ENCODE data around the gene SMG7.

The SMG7 gene

GRCh38 chr1:183559061-183559460, 86.8 kb downstream of the SMG7 start:
- in situ Hi-C loops (cut with MboI; ENCODE audit: low sequenced_read_pairs): no loop called here

GRCh38 chr1:183562701-183563100, 90.4 kb downstream of the SMG7 start:
- in situ Hi-C loops (cut with MboI; ENCODE audit: low sequenced_read_pairs): no loop called here

GRCh38 chr1:183565261-183565660, 93.0 kb downstream of the SMG7 start:
- in situ Hi-C loops (cut with MboI; ENCODE audit: low sequenced_read_pairs): no loop called here

GRCh38 chr1:183566026-183566425, 93.7 kb downstream of the SMG7 start:
- in situ Hi-C loops (cut with MboI; ENCODE audit: low sequenced_read_pairs): no loop called here

GRCh38 chr1:183567584-183567983, 95.3 kb downstream of the SMG7 start:
- in situ Hi-C loops (cut with MboI; ENCODE audit: low sequenced_read_pairs): no loop called here

- in situ Hi-C loops (cut with MboI; ENCODE audit: low sequenced_read_pairs): no loop called here
These were observed 96.1 kb downstream of the SMG7 start for GRCh38 chr1:183568176-183569021.

- in situ Hi-C loops (cut with MboI; ENCODE audit: low sequenced_read_pairs): no loop called here
These were observed 96.8 kb downstream of the SMG7 start for GRCh38 chr1:183569141-183569540.

- in situ Hi-C loops (cut with MboI; ENCODE audit: low sequenced_read_pairs): no loop called here
These were observed 97.5 kb downstream of the SMG7 start for GRCh38 chr1:183569801-183570200.

GRCh38 chr1:183570451-183570850, 98.2 kb downstream of the SMG7 start:
- in situ Hi-C loops (cut with MboI; ENCODE audit: low sequenced_read_pairs): no loop called here

- in situ Hi-C loops (cut with MboI; ENCODE audit: low sequenced_read_pairs): no loop called here
These were observed 99.5 kb downstream of the SMG7 start for GRCh38 chr1:183571678-183572268.

- in situ Hi-C loops (cut with MboI; ENCODE audit: low sequenced_read_pairs): no loop called here
These were observed 100.4 kb downstream of the SMG7 start for GRCh38 chr1:183572721-183573120.

GRCh38 chr1:183575606-183576005, 103.3 kb downstream of the SMG7 start:
- in situ Hi-C loops (cut with MboI; ENCODE audit: low sequenced_read_pairs): no loop called here

GRCh38 chr1:183576537-183576936, 104.2 kb downstream of the SMG7 start:
- in situ Hi-C loops (cut with MboI; ENCODE audit: low sequenced_read_pairs): no loop called here

- in situ Hi-C loops (cut with MboI; ENCODE audit: low sequenced_read_pairs): no loop called here
These were observed 105.7 kb downstream of the SMG7 start for GRCh38 chr1:183577897-183578465.

- in situ Hi-C loops (cut with MboI; ENCODE audit: low sequenced_read_pairs): no loop called here
These were observed 106.6 kb downstream of the SMG7 start for GRCh38 chr1:183578856-183579255.

- in situ Hi-C loops (cut with MboI; ENCODE audit: low sequenced_read_pairs): no loop called here
These were observed 108.0 kb downstream of the SMG7 start for GRCh38 chr1:183580281-183580682.

GRCh38 chr1:183582021-183582713, 109.9 kb downstream of the SMG7 start:
- in situ Hi-C loops (cut with MboI; ENCODE audit: low sequenced_read_pairs): no loop called here

GRCh38 chr1:183583466-183583865, 111.2 kb downstream of the SMG7 start:
- in situ Hi-C loops (cut with MboI; ENCODE audit: low sequenced_read_pairs): no loop called here

GRCh38 chr1:183584147-183584546, 111.8 kb downstream of the SMG7 start:
- in situ Hi-C loops (cut with MboI; ENCODE audit: low sequenced_read_pairs): no loop called here

- in situ Hi-C loops (cut with MboI; ENCODE audit: low sequenced_read_pairs): no loop called here
These were observed 112.7 kb downstream of the SMG7 start for GRCh38 chr1:183585038-183585437.

GRCh38 chr1:183586455-183586854, 114.2 kb downstream of the SMG7 start:
- in situ Hi-C loops (cut with MboI; ENCODE audit: low sequenced_read_pairs): no loop called here

GRCh38 chr1:183586926-183587325, 114.6 kb downstream of the SMG7 start:
- in situ Hi-C loops (cut with MboI; ENCODE audit: low sequenced_read_pairs): no loop called here

Data from HL-60/S4 treated with retinoic acid at 250 ng/mL for 4 days and 3 days (cell line).